Stimulated activated naive CD8-positive, alpha-beta T cell treated with anti-CD3 and anti-CD28 coated beads, Interleukin-15, Interleukin-2, amounts not matched to agents 100 U/mL and 50 U/mL, for 24 hours (primary cell): ENCODE results near the gene PRSS2.

Experiments
- ATAC-seq: fragments of 150-1000 bp; cut with Tn5 transposase; one replicate; pipeline ENCODE4 v1.10.0; 2021
- DNase-seq: peaks from one replicate; pipeline ENCODE4 v3.0.0; 2021

Gene PRSS2

DNA sequence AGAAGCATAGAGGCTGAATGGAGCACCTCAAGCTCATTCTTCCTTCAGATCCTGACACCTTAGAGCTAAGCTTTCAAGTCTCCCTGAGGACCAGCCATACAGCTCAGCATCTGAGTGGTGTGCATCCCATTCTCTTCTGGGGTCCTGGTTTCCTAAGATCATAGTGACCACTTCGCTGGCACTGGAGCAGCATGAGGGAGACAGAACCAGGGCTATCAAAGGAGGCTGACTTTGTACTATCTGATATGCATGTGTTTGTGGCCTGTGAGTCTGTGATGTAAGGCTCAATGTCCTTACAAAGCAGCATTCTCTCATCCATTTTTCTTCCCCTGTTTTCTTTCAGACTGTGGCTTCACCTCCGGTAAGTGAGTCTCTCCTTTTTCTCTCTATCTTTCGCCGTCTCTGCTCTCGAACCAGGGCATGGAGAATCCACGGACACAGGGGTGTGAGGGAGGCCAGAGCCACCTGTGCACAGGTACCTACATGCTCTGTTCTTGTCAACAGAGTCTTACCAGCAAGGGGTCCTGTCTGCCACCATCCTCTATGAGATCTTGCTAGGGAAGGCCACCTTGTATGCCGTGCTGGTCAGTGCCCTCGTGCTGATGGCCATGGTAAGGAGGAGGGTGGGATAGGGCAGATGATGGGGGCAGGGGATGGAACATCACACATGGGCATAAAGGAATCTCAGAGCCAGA lies 31.0 kb downstream of the PRSS2 start:
- DNase-seq, result no peak
- ATAC-seq, result no peak

DNA sequence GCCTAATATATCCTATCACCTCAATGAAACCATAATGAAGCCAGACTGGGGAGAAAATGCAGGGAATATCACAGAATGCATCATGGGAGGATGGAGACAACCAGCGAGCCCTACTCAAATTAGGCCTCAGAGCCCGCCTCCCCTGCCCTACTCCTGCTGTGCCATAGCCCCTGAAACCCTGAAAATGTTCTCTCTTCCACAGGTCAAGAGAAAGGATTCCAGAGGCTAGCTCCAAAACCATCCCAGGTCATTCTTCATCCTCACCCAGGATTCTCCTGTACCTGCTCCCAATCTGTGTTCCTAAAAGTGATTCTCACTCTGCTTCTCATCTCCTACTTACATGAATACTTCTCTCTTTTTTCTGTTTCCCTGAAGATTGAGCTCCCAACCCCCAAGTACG lies 31.5 kb downstream of the PRSS2 start:
- no peak for ATAC-seq
- DNase-seq, result no peak

DNA sequence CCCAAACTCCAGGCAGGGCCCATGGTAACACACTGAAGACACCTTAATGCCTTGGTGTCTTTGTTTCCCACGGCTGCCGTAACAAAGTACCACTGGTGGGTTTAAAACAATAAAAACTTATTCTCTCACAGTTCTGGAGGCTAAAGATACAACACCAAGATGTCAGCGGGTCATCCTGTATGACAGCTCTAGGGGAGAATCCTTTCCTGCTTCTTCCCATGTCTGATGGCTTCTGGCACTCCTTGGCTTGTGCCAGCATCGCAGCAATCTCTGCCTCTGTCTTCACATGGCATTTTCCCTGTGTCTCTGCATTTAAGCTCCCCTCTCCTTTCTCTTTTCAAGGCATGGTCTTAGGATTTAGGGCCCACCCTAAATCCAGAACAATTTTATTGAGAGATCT lies 33.1 kb downstream of the PRSS2 start:
- ATAC-seq (no peak), DNase-seq (no peak)

DNA sequence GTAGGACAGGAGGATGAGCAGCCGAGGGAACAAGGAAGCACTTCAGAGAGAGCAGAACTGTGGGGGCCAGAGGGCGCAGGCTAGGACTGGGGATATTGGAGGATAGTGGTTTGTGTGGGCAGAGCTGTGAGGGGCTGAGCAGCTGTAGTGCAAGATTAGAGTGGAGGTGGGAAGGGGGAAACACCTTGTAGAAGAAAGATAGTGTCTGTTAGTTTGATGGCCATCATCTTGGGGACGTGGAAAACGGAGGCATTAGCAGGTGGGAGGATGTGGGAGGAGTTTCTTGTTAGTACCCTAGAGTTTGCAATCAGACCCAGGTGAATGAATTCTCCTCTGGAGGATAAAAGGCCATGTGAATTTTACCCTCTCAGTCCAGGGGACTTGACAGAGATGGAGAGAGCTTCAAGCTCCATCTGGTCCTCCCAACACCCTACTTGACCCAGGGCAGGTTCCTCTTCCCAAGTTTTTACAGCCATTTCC lies 34.0 kb downstream of the PRSS2 start:
- ATAC-seq (peak; percentile 15), DNase-seq (peak; percentile 74)

DNA sequence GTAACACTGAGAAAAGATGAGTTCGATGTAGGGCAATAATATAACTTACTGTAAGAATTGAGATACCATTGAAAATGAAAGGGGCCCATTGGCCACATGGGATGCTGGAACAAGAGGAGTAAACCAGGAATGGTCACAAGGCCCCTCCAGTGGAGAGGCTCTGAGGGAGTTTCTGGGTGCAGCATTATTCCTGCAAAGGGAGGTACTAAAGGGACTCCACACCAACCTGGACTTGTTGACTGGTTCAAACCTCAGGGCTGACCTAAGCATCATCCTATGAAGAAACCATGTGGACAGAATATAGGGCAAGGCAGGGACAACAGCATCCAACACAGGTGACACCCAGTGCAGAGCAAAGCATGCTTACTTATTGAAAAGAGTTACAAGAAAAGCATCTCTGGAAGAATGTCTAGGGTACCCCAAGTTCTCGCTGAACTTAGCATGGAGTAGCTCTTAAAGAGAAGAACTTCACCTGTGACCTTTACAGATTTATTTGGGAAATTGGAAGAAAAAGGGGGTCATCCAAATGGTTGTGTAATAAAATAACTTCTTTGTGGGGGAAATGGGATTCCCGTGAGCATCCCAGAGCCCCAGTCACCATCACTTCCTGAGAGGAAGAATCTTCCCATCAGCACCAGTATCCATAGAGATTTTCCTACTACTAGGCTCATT lies 34.7 kb downstream of the PRSS2 start:
- no peak for DNase-seq
- ATAC-seq, result no peak

DNA sequence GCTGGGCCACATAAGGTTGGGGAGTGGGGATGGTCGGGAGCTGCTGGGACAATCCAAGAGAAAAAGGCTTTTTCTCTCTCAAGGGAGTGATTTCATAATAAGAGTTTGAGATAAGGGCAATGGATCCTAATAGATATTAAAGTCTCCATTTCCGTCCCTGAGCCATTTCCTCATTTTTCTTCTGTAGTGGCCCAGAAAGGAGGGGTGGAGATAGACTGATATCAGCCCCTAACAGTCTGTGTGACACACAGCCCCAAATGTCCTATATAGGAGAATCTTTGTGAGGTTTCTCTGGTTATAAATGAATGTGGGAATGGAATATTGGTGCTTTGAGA lies 35.2 kb downstream of the PRSS2 start:
- ATAC-seq (no peak), DNase-seq (no peak)

DNA sequence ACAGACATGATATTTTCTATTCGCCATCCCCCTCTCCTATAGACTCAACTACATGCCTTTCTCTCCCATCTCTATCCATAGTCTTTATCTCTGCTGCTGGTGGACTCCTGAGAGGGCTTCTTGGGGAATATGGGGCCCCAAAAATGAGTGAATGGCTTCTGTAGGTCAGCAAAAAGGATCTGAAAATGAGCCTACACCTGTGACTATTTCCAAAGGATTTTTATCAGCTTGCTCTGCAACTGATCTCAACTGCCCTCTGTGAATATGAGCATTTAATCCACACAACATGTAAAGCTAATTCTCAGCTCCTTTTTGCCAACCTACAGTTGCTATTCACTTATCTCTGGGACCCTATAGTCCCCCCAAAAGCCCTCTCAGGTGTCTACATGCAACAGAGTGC lies 36.2 kb downstream of the PRSS2 start:
- DNase-seq, result no peak
- ATAC-seq, result no peak

DNA sequence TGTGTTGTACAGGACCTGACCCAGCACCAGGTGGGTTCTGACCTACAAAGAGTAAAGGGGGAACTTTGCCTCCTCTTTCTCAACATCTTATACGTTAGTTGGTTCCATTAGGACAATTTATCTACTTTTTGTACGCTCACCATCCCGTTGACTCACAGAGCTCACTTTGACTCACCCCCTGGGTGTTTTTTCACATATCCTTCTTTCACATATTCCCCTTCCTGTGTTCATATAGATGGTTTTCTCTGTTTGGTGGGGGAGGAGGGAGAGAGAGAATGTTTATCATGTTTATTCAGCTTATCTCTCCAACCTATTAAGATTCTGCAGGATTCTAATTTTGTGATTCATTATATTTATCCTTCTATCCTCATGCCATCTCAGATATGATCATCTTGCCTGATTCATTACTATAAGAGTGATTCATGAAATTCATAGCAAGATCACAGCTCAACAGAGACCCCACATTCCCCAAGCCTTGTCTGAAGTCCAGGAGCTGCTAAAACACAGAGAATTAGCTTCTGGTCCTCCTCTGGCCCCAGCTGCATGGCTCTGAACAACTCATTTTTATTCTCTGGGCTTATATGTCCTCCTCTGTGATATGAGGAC lies 37.2 kb downstream of the PRSS2 start:
- peak; percentile 51 for DNase-seq
- ATAC-seq, result peak; percentile 8

DNA sequence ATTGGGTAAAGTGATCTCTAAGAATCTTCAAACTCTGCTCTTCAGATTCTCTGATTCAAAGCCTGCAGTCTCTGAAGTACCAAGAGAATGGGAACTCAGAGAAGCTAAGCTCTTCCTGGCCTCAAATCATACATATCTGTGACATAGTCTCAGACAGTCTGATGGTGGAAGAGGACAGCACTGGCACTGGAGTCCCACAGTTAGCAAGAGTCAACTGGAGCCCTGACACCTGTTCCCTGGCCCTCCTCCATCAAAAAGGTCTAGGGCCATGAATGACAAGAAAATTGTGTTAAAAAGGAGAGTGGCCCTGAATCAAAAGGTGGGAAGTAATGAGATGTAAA lies 37.7 kb downstream of the PRSS2 start:
- DNase-seq, result no peak
- ATAC-seq, result peak; percentile 10

DNA sequence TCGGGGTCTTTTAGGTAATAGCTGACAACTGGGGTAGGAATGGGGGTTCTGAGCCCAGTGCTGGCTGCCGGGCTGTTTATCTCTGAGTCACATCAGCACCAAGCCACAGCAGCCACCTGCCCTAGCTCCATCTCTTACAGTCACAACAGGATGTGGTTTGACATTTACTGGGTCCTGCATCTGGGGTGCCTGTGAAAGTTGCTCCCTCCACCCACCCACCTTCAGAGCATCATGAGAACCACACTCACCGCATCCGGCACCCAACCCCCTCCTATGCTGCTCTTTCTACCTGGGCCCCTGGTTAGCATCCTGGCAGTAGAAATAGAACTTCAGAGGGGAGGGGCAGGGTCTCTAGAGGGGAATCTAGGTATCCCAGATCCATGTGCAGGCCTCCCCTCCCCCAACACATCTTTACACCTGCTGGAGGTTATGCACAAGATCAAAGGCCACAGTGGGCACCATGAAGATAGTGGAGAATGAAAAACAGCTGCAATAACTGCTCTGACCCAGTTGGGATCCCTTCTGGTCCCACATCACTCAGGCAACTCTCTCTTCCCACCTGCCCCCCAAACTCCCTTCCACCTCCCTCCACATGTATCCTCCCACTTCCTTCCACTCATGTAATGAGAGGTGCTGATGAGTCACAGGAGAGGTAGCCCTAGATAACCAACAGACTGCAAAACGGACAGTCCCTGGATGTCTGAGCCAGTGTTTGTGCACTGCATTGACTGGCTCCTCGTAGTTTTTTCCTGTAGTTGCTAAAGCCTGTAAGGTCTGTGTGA lies 38.2 kb downstream of the PRSS2 start:
- ATAC-seq, result peak; percentile 70

DNA sequence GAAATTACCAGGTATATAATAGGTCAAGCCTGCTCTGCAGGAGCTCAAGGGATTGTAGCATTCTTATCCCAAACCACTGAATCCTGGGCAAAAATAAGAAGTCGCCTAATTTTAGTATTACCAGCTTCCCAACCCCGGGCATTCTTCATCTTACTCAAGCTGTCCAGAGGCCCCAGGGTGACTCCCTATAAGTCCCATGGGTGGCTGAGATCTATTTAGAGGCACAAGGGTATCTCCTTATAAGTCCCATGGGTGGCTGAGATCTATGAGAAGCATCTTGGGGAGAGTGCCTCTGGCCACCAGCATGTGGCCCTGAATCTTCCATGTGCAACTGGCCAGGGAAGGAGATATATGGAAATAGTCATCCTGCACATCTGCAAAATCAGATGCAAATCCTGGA lies 38.9 kb downstream of the PRSS2 start:
- ATAC-seq (no peak), DNase-seq (no peak)

More for the DNA sequence above, 38.2 kb downstream of the PRSS2 start:
- DNase-seq, result peak; percentile 91

DNA sequence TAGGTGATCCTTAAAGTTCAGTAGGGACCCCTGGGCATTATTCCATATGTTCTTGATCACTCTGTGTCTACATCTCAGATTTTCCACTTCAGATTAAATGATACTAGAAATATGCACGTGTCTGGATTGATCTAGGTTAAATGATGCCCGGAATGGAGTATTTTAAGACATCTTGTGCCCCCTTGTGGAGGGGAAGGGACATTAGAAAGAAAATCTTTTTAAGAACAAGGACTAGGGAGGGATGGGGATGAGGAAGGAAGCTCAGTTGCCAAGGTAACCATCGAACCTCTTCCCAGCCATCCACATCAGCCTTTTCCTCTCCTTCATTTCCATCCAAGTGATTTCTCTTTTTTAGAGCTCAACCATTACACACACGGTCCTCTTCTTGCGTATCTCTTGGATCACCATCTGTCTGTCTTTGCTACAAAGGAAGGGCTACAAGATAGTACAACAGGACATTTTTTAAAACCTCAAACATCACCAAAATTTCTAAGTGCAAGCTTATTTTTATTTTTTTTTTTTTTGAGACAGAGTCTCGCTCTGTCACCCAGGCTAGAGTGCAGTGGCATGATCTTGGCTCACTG lies 40.5 kb downstream of the PRSS2 start:
- no peak for DNase-seq

DNA sequence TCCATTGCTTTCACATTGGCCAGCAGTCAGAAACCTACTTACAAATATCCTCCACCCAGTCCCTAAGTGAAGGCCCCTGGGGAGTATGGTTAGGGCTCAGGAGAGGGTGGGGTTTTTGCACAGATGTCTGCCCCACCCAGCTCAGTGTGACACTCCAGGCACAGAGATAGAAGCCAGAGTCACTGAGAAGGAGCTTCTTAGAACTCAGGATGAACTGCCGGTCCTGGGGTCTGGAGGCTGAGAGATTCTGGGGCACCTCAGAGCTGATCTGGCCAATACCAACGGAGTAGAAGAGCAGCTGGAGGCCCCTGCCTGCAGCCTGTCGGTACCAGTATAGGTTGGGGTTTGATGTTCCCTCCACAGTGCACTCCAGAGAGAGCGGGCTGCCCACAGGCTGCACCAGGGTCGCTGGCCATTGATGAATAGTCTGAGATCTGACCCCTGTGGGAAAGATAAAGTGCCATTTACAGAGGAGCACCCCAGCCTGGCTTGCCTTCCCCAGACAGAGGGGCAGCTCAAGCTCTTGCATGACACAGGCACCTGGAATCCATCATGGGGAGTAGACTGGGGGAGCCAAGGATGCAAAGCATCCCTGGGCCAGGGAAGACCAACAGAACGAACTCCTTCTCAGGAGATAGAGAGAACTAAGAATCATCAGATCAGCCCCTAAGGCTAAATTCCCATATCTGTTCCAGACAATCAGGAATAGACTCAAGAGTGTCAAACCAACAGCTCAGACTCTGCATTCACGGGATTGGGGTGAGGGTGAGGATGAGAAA lies 41.9 kb downstream of the PRSS2 start:
- DNase-seq (no peak), ATAC-seq (no peak)

More for the DNA sequence above, 40.5 kb downstream of the PRSS2 start:
- no peak for ATAC-seq

DNA sequence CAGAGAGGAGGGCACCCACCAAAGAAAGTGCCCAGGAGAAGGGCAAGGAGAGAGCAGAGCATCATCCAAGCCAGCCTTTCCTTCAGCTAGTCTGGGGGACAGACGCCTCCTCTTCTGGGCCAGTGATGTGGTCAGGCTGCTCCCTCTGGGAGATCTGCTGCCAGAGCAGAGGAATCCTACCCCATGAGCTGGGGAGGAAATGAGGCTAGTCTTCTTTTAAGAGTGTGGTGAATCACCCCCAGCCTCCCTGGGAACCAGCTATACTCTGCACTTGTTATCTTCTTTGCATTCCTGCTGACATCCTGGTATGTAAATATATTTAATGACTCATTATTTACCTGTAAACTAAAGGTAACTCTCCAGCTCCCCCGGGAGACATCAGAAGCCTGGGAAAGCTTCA lies 42.5 kb downstream of the PRSS2 start:
- DNase-seq (no peak), ATAC-seq (no peak)

DNA sequence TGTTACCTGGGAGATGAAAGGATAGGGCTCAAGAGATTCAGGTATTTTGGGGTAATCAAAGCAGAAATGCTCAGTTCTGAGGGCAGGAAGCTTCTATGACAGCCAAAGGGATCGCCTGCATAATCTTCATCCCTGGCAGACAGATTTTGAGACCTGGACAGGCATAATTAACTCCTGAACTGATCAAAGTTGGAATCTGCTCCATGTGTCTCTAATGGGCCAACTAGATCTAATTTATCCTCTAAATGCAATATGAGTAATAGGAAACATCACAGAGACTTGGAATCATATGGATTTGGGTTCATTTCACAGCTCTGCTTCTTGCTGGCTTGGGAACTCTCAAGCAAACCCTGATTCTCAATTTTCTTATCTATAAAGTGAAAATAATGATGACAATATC lies 42.9 kb downstream of the PRSS2 start:
- no peak for ATAC-seq
- DNase-seq, result no peak

DNA sequence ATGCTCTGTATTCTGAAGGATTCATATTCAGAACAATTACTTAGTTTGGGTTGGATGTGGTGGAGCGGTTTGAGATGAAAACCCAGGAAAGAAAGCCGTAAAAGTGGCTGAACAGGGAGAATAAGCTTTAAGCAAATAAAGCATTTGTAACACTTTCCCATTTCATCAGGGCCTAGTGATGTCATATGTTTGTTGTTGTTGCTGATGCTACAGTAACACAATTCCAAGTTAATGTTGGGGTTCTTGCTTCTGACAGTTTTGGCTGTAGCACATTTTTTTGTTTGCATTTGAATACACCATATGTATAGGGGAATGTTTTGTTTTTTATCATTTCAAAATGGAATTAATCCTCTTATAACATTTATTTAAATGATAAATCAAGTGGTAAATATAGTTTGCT lies 43.7 kb downstream of the PRSS2 start:
- no peak for DNase-seq
- ATAC-seq, result no peak

DNA sequence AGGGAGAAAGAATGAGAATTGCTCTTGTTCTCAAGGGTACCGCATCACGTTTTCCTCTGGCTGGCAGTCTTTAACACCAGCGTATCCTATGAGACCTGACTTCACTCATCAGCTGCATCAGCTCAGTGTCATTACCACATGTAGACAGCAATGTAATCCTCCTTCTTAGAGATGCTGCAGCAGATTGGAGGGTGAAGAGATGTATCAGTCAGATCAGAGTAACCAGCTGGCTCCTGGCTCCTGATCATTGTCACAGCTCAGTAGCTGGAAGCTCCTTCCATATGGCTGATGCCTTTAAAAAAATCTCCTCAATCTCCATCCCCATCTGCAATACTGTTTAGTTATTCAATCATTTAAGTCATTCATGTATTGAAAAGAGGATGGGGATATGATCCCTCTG lies 44.4 kb downstream of the PRSS2 start:
- ATAC-seq (no peak), DNase-seq (no peak)

DNA sequence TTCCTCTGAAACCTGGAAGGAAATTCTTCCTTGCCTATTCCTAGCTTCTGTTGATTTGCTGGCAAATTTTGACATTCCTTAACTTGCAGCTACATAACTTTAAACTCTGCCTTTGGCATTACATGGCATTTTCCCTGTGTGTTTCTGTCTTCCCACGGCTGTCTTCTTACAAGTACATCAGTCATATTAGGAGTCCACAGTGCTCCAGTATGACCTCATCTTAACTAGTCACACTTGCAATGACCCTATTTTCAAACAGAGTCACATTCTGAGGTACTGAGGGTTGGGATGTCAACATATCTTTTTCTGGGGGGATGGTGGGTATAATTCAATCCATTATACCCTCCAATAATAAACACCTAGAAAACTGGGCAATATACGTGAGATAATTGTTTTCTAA lies 46.7 kb downstream of the PRSS2 start:
- DNase-seq (no peak), ATAC-seq (no peak)

DNA sequence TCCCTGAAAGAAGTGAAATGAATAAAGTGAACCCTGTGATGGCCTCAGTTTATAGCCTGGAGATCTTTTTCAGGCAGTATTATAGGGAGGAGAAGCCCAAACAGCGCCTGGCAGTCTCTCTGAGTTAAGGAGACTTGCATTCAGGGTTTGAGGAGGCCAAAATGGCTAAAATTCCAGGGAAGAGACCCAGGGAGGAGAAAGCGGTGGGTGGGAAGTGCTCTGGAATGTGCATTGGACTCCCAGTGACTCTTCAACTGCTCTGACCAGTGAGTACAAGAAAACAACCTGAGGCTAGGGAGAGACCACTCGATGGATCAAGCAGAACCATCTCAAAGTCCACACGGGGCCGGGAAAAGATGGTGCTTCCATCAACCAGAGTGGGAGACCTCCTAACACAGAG lies 48.8 kb downstream of the PRSS2 start:
- DNase-seq (no peak), ATAC-seq (no peak)

DNA sequence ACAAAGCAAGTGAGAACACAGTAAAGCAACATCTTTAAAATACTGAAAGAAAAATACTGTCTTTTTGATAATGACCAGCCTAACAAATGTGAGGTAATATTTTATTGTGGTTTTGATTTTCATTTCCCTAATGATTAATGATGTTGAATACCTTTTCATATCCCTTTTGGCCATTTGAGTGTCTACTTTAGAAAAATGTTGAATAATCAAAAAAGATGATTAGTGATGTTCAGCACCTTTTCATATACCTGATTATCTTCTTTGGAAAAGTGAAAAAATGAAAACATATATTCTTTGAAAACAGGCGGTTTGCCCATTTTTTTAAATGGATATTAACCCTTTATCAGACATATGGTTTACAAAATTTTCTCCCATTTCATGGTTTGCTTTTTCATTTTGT lies 51.9 kb downstream of the PRSS2 start:
- no peak for DNase-seq
- ATAC-seq, result no peak
